Gastrocnemius medialis (tissue), 4 donors: ENCODE data around the gene HBEGF.

Experiments used
- POLR2A ChIP-seq, 2 donors: fragments of 450-650 bp; IDR thresholded peaks; one replicate each; pipeline ENCODE4 v1.6.1; 2017; ENCODE audit warnings: antibody characterized with exemption in 2 of 2, mild to moderate bottlenecking in 2 of 2, moderate library complexity in 2 of 2
- TF ChIP-seq, protein P1 (sequence below), 5 experiments: fragments of 450-650 bp in 3 of 5; fragments of 200-600 bp in 2 of 5; sonication (generic) in 2 of 5; IDR thresholded peaks in 4 of 5; conservative IDR thresholded peaks in 1 of 5; 1 replicate in 4 of 5; 2 replicates in 1 of 5; pipeline ENCODE4 v1.5.1; 2016 to 2019; ENCODE audit warnings: antibody characterized with exemption in 5 of 5, mild to moderate bottlenecking in 3 of 5, moderate library complexity in 3 of 5

DNA sequence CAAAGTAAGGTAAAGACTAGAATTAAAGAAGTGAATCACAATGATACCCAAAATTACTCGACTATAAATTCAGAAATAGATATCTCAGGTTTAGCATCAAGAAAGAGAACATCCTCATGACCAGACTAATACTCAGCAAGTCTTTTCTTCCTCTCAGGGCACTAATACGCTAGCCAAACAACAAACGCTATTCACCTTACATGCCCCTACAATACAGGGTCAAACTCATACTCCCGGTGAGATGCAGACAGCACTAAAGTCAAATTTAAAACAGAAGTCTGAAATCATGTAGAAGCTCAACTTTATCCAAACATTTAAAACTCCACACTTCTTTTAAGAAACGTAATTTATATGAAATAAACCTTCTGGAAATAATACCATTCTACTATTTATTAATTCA is 49.1 kb downstream of the HBEGF start:
- TF ChIP-seq, protein P1, sequence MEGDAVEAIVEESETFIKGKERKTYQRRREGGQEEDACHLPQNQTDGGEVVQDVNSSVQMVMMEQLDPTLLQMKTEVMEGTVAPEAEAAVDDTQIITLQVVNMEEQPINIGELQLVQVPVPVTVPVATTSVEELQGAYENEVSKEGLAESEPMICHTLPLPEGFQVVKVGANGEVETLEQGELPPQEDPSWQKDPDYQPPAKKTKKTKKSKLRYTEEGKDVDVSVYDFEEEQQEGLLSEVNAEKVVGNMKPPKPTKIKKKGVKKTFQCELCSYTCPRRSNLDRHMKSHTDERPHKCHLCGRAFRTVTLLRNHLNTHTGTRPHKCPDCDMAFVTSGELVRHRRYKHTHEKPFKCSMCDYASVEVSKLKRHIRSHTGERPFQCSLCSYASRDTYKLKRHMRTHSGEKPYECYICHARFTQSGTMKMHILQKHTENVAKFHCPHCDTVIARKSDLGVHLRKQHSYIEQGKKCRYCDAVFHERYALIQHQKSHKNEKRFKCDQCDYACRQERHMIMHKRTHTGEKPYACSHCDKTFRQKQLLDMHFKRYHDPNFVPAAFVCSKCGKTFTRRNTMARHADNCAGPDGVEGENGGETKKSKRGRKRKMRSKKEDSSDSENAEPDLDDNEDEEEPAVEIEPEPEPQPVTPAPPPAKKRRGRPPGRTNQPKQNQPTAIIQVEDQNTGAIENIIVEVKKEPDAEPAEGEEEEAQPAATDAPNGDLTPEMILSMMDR (IDR thresholded peaks at IDR 0.05 in 4 of 5, conservative IDR thresholded peaks at IDR 0.05 in 1 of 5) = no peak
- TF ChIP-seq POLR2A (IDR thresholded peaks at IDR 0.05) = no peak
